Fibroblast of lung (primary cell): ENCODE results near the gene ZNF385B. TPM values are rescaled to one million over a fixed set of nuclear protein-coding genes. Genes with fewer than 3 reads are reported as not detected.

Source experiments
- DNase-seq, 2 donors: peaks; one replicate each; pipeline versions ENCODE4 v3.0.0 to v3.0.0-alpha.2; 2010; ENCODE audit warnings: low read depth in 2 of 2
- H2AFZ ChIP-seq: 2 replicates; pipeline ENCODE4 v1.5.1; 2012; ENCODE audit warnings: low read length, control low read depth, inconsistent platforms
- H3K27ac ChIP-seq: 2 replicates; pipeline ENCODE4 v1.5.1; 2011; ENCODE audit warnings: low read length, control low read depth; ENCODE audit not compliant: insufficient read depth
- H3K27me3 ChIP-seq: 2 replicates; pipeline ENCODE4 v1.5.1; 2011; ENCODE audit warnings: mild to moderate bottlenecking, low read length; ENCODE audit not compliant: control insufficient read depth, insufficient read depth
- H3K36me3 ChIP-seq: 2 replicates; pipeline ENCODE4 v1.5.1; 2011; ENCODE audit warnings: low read length; ENCODE audit not compliant: control insufficient read depth, insufficient read depth
- H3K4me1 ChIP-seq: 2 replicates; pipeline ENCODE4 v1.5.1; 2011; ENCODE audit warnings: low read length; ENCODE audit not compliant: control insufficient read depth, insufficient read depth; ENCODE audit errors: extremely low read depth
- H3K4me2 ChIP-seq: 2 replicates; pipeline ENCODE4 v1.5.1; 2011; ENCODE audit warnings: low read length, control low read depth; ENCODE audit not compliant: insufficient read depth; ENCODE audit errors: extremely low read depth
- H3K4me3 ChIP-seq, 4 experiments: fragments of 200-600 bp in 1 of 4; sonication (generic) in 1 of 4; replicated peaks in 1 of 4; 2 replicates each; pipeline ENCODE4 v1.5.1; 2011 to 2016; ENCODE audit warnings: low read length in 4 of 4, low read depth in 3 of 4, mild to moderate bottlenecking in 3 of 4, control low read depth in 2 of 4, inconsistent platforms in 1 of 4, mixed read lengths in 1 of 4; ENCODE audit not compliant: insufficient read depth in 1 of 4; ENCODE audit errors: control extremely low read depth in 1 of 4
- H3K79me2 ChIP-seq: 2 replicates; pipeline ENCODE4 v1.5.1; 2012; ENCODE audit warnings: mild to moderate bottlenecking, low read length, inconsistent platforms; ENCODE audit not compliant: control insufficient read depth, insufficient read depth
- H3K9ac ChIP-seq: 2 replicates; pipeline ENCODE4 v1.5.1; 2011; ENCODE audit warnings: mild to moderate bottlenecking, low read length, control low read depth; ENCODE audit not compliant: insufficient read depth
- H3K9me3 ChIP-seq: 2 replicates; pipeline ENCODE4 v1.5.1; 2012; ENCODE audit warnings: low read depth, low read length; ENCODE audit not compliant: control insufficient read depth, insufficient read depth
- H4K20me1 ChIP-seq: 2 replicates; pipeline ENCODE4 v1.5.1; 2011; ENCODE audit warnings: low read length; ENCODE audit not compliant: control insufficient read depth, insufficient read depth; ENCODE audit errors: extremely low read depth
- CTCF ChIP-seq, 2 donors: IDR thresholded peaks in 1 of 2; conservative IDR thresholded peaks in 1 of 2; 1 replicate in 1 of 2; 2 replicates in 1 of 2; pipeline ENCODE4 v1.5.1; 2011 to 2012; ENCODE audit warnings: low read length in 2 of 2, control low read depth in 1 of 2, inconsistent platforms in 1 of 2, low read depth in 1 of 2, mild to moderate bottlenecking in 1 of 2
- EZH2 ChIP-seq: IDR thresholded peaks from 2 replicates; pipeline ENCODE4 v1.5.1; 2012; ENCODE audit warnings: low read length, control low read depth, mild to moderate bottlenecking; ENCODE audit errors: missing control alignments
- polyA plus RNA-seq, 2 donors: library from polyadenylated mRNA; depleted of rRNA in 1 of 2; stranded (reverse) in 1 of 2; unstranded in 1 of 2; fragments of >200 nt; gene quantifications; 2 replicates each; pipeline ENCODE4 v1.2.1, GENCODE V29; 2011 to 2012; ENCODE audit warnings: missing spikeins in 1 of 2
- total RNA-seq: library from RNA; depleted of rRNA; stranded (reverse); fragments of >200 nt; gene quantifications from 2 replicates; pipeline ENCODE4 v1.2.1, GENCODE V29; 2014

ZNF385B gene
- total and polyA plus RNA-seq, 2 donors (not counting 1 experiment from before 2014, with no cell fraction given) = 0.06 TPM; not detected in 1

- Histone ChIP-seq H3K9ac (no peak overlapping the region), H3K4me2 (no peak overlapping the region), H3K9me3 (no peaks in the 10 kb centered on the region), H3K27me3 (no peaks in the 10 kb centered on the region), H3K27ac (no peak overlapping the region), H4K20me1 (no peaks in the 10 kb centered on the region), H3K4me3 (peak overlapping the region in 1 of 4 experiments; percentile 1), H3K4me1 (no peaks in the 10 kb centered on the region), H2AFZ (peak overlapping the region; percentile 47), H3K36me3 (no peaks in the 10 kb centered on the region), H3K79me2 (no peaks in the 10 kb centered on the region)
- TF ChIP-seq EZH2 = no peak
- no peak for TF ChIP-seq CTCF (conservative IDR thresholded peaks at IDR 0.05 in 1 of 2, IDR thresholded peaks at IDR 0.05 in 1 of 2; ENCODE audit: low read depth in 1 of 2, low read length in 2 of 2)
- DNase-seq = no peak
Observed at GRCh38 chr2:179435000-179435399, 426.4 kb downstream of the ZNF385B start.

DNA sequence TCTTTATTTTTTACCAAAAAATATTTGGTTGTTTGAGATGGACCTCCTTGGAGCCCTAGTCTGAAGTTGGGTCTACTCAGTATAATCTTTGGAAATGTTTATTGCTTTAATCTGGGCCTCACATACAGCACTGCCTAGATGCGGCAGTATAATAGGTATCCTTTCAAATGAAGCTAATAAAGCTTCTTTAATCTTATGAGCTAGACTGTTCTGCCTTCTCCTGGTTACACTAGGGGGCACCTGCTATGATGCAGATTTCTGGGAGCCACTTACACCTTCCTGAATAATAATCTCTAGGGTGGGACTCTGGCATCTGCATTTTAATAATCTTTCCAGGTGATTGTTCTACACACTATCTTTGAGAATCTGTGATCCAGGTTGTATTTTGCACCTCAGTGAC lies 427.1 kb downstream of the ZNF385B start:
- Histone ChIP-seq H3K4me1 (no peaks in the 10 kb centered on the region), H3K36me3 (no peaks in the 10 kb centered on the region), H2AFZ (no peak overlapping the region)

DNA sequence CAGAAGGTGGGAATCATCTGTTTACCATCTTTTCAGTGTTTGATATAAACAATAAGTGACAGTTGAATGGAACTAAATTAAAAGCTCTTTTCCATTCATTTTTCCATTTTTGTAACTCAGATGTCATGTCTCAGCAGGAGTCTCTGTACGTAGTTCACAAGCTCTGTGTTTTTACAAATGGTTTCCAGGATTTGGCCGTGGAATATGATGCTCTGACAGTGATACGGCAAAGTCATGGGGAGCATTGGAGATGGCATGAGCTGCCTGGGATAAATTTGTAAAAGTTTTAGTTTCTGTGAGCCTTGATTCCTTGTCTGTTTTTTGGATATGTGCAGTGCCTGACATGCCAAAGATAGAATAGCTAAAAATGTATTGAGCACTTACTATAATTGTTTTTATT lies 428.7 kb downstream of the ZNF385B start:
- H2AFZ ChIP-seq = no peak overlapping the region

More for the DNA sequence above, 427.1 kb downstream of the ZNF385B start:
- Histone ChIP-seq H4K20me1 (no peaks in the 10 kb centered on the region), H3K4me2 (no peak overlapping the region), H3K9me3 (no peaks in the 10 kb centered on the region), H3K79me2 (no peaks in the 10 kb centered on the region), H3K9ac (no peak overlapping the region), H3K27me3 (no peaks in the 10 kb centered on the region), H3K4me3 (no peak overlapping the region), H3K27ac (no peak overlapping the region)
- DNase-seq = no peak
- TF ChIP-seq EZH2 (no peak), CTCF (conservative IDR thresholded peaks at IDR 0.05 in 1 of 2, IDR thresholded peaks at IDR 0.05 in 1 of 2; ENCODE audit: low read depth in 1 of 2, low read length in 2 of 2) (peak in 1 of 2 donors; percentile 5)

More for the DNA sequence above, 428.7 kb downstream of the ZNF385B start:
- H3K9ac ChIP-seq = no peak overlapping the region
- H3K9me3 ChIP-seq = no peaks in the 10 kb centered on the region
- DNase-seq = no peak
- no peak for TF ChIP-seq EZH2
- TF ChIP-seq CTCF (conservative IDR thresholded peaks at IDR 0.05 in 1 of 2, IDR thresholded peaks at IDR 0.05 in 1 of 2; ENCODE audit: low read depth in 1 of 2, low read length in 2 of 2) = no peak
- no peaks in the 10 kb centered on the region for H4K20me1 ChIP-seq
- H3K79me2 ChIP-seq = no peaks in the 10 kb centered on the region
- H3K4me1 ChIP-seq = no peaks in the 10 kb centered on the region
- no peak overlapping the region for H3K4me3 ChIP-seq
- no peaks in the 10 kb centered on the region for H3K36me3 ChIP-seq
- H3K27me3 ChIP-seq = no peaks in the 10 kb centered on the region
- no peak overlapping the region for H3K27ac ChIP-seq
- no peak overlapping the region for H3K4me2 ChIP-seq
